Left colon (tissue), 2 donors: Measurements from ENCODE around the gene CIAO3. TPM values are rescaled to one million over a fixed set of nuclear protein-coding genes. Genes with fewer than 3 reads are reported as not detected.
"Not testable (repeated sequence)": the region's sequence is repeated elsewhere in the genome, so short reads cannot be mapped to it uniquely, and the experiment has no call there.

Experiments
- ATAC-seq: fragments of 200-7000 bp; cut with Tn5 transposase; one replicate; pipeline ENCODE4 v1.9.1; 2020; ENCODE audit warnings: mild to moderate bottlenecking, moderate library complexity
- DNase-seq, 2 donors: peaks; one replicate each; pipeline ENCODE4 v3.0.0-alpha.2; 2020
- intact Hi-C, 2 donors: fragments of 100-400 bp; cut with DNase I in 1 of 2; cut with micrococcal nuclease in 1 of 2; formaldehyde crosslinking; loops; one replicate each; pipeline versions ENCODE4 v1.11.2 to v1.14.0; 2022; cut with DNase I, micrococcal nuclease
- total RNA-seq, 2 donors: library from RNA; stranded (reverse); fragmentation: NEBNext Ultra II Directional; extraction: Animal tissue kit (Norgen Biotek cat#: 25700); gene quantifications; one replicate each; pipeline ENCODE4 v1.2.1, GENCODE V29; 2021
- donor health status: DM: no; HTN: no; CAD: no.
- donor health status: DM: yes; HTN: yes; CAD: no.

CIAO3 gene
- total RNA-seq, 2 donors from 2014 or later: 36.0 to 50.2 TPM

- intact Hi-C loops: no loop called here
- DNase-seq: no peak
- ATAC-seq: no peak
These were observed 37.6 kb upstream of the CIAO3 start for GRCh38 chr16:778447-778846.

- intact Hi-C loops: no loop called here
These were observed 37.0 kb upstream of the CIAO3 start for GRCh38 chr16:777826-778225.

GRCh38 chr16:776824-777223 lies 36.0 kb upstream of the CIAO3 start:
- ATAC-seq: no peak
- no peak for DNase-seq
- intact Hi-C loops: no loop called here

More at GRCh38 chr16:777826-778225, 37.0 kb upstream of the CIAO3 start:
- ATAC-seq (no peak), DNase-seq (no peak)

GRCh38 chr16:776298-776697 lies 35.5 kb upstream of the CIAO3 start:
- ATAC-seq, intact Hi-C loops, DNase-seq: not testable (repeated sequence)

GRCh38 chr16:775236-775796 lies 34.5 kb upstream of the CIAO3 start:
- DNase-seq (no peak), ATAC-seq (no peak)
- intact Hi-C loops: no loop called here

GRCh38 chr16:774086-775001 lies 33.5 kb upstream of the CIAO3 start:
- DNase-seq (no peak), ATAC-seq (peak; percentile 25)
- intact Hi-C loops: no loop called here

GRCh38 chr16:772959-773358 lies 32.2 kb upstream of the CIAO3 start:
- ATAC-seq (no peak), DNase-seq (no peak)
- intact Hi-C loops: no loop called here

GRCh38 chr16:770411-770810 lies 29.6 kb upstream of the CIAO3 start:
- intact Hi-C loops: no loop called here
- no peak for DNase-seq
- ATAC-seq: no peak

GRCh38 chr16:769934-770333 lies 29.1 kb upstream of the CIAO3 start:
- intact Hi-C loops: no loop called here
- ATAC-seq: no peak
- no peak for DNase-seq

GRCh38 chr16:769184-769784 lies 28.5 kb upstream of the CIAO3 start:
- intact Hi-C loops: no loop called here
- DNase-seq (no peak), ATAC-seq (no peak)

- DNase-seq (no peak), ATAC-seq (no peak)
- intact Hi-C loops: no loop called here
These were observed 27.6 kb upstream of the CIAO3 start for GRCh38 chr16:768428-768827.

- intact Hi-C loops: no loop called here
- DNase-seq (no peak), ATAC-seq (no peak)
These were observed 27.0 kb upstream of the CIAO3 start for GRCh38 chr16:767743-768235.

- no peak for ATAC-seq
- intact Hi-C loops: no loop called here
- no peak for DNase-seq
These were observed 26.2 kb upstream of the CIAO3 start for GRCh38 chr16:766820-767640.

- intact Hi-C loops: no loop called here
- no peak for ATAC-seq
- no peak for DNase-seq
These were observed 25.4 kb upstream of the CIAO3 start for GRCh38 chr16:766008-766819.

GRCh38 chr16:765488-765865 lies 24.7 kb upstream of the CIAO3 start:
- DNase-seq: no peak
- no peak for ATAC-seq
- intact Hi-C loops: no loop called here

GRCh38 chr16:764848-765487 lies 24.2 kb upstream of the CIAO3 start:
- ATAC-seq: no peak
- intact Hi-C loops: no loop called here

GRCh38 chr16:764184-764750 lies 23.5 kb upstream of the CIAO3 start:
- intact Hi-C loops: no loop called here
- no peak for ATAC-seq
- no peak for DNase-seq

More at GRCh38 chr16:764848-765487, 24.2 kb upstream of the CIAO3 start:
- DNase-seq: peak in 1 of 2 donors; percentile 22
